Measurements from ENCODE around the gene LIPA.
"Not testable (repeated sequence)": the region's sequence is repeated elsewhere in the genome, so short reads cannot be mapped to it uniquely, and the experiment has no call there.

The LIPA gene

DNA sequence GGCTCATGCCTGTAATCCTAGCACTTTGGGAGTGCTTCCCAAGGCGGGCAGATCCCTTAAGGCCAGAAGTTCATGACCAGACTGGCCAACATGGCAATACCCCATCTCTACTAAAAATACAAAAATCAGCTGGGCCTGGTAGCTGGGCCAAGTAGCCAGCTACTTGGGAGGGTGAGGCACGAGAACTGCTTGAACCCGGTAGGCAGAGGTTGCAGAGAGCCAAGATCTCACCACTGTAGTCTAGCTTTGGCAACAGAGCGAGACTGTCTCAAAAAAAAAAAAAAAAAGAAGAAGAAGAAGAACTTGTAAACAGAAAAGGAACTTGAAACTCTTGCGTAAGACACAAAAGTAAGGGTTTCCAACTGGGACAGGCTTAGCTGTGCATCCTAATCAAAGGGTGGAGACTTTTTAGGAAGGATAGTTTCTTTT, 44.7 kb upstream of the LIPA start:
- H3K36me3 ChIP-seq (ENCODE audit: control insufficient read depth, insufficient read depth, low read length): no peaks in the 10 kb centered on the region
- TF ChIP-seq, protein P1, sequence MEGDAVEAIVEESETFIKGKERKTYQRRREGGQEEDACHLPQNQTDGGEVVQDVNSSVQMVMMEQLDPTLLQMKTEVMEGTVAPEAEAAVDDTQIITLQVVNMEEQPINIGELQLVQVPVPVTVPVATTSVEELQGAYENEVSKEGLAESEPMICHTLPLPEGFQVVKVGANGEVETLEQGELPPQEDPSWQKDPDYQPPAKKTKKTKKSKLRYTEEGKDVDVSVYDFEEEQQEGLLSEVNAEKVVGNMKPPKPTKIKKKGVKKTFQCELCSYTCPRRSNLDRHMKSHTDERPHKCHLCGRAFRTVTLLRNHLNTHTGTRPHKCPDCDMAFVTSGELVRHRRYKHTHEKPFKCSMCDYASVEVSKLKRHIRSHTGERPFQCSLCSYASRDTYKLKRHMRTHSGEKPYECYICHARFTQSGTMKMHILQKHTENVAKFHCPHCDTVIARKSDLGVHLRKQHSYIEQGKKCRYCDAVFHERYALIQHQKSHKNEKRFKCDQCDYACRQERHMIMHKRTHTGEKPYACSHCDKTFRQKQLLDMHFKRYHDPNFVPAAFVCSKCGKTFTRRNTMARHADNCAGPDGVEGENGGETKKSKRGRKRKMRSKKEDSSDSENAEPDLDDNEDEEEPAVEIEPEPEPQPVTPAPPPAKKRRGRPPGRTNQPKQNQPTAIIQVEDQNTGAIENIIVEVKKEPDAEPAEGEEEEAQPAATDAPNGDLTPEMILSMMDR (IDR thresholded peaks at IDR 0.05): no peak
- H3K27me3 ChIP-seq (ENCODE audit: control insufficient read depth, insufficient read depth, low read length): no peaks in the 10 kb centered on the region
- peak overlapping the region; percentile 21 for H3K27ac ChIP-seq
- no peak overlapping the region for H3K9ac ChIP-seq
- H3K4me3 ChIP-seq (ENCODE audit: low read depth, low read length): no peak overlapping the region
- no peaks in the 10 kb centered on the region for H3K9me3 ChIP-seq (ENCODE audit: control insufficient read depth, low read length)
- no peak overlapping the region for H3K4me2 ChIP-seq (ENCODE audit: low read length)
- H2AFZ ChIP-seq: no peak overlapping the region
- H3K4me1 ChIP-seq: peaks cover 5% of the 10 kb centered on the region
- no peaks in the 10 kb centered on the region for H3K79me2 ChIP-seq

DNA sequence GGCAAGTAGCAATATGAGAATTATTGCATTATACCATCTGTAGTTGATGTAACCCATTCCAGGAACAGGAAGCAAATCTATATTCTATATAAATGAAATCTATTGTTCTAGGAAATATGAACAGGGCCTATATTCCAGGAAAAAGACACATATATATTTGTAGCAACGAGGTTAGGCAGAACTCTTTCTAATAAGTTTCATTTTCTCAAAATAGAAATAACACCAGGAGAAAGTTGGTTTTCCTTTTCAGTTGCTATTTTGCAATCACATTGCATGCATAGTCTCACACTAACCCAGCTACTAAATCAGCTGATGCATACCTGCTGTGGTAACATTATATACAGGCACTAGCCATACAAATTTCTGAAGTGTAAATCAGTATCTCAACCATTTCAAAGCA, 44.0 kb upstream of the LIPA start:
- TF ChIP-seq, protein P1 (IDR thresholded peaks at IDR 0.05): no peak
- no peak overlapping the region for H3K27ac ChIP-seq

DNA sequence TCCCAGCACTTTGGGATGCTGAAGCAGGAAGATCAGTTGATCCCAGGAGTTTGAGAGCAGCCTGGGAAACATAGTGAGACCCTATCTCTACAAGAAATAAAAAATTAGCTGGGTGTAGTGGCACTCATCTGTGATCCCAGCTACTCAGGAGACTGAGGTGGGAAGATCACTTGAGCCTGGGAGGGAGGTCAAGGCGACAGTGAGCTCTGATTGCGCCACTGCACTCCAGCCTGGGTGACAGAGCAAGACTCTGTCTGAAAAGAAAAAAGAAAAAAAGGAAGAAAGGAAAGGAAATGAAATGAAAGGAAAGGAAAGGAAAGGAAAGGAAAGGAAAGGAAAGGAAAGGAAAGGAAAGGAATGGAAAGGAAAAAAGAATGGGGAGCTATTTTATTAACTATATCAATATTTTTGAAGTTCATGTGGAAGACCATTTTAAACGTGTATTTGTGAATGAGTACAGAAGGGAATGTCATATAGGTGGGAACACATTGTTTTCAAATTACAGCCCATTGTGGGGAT, 43.2 kb upstream of the LIPA start:
- Histone ChIP-seq H3K27ac (no peak overlapping the region), H3K27me3 (ENCODE audit: control insufficient read depth, insufficient read depth, low read length) (no peaks in the 10 kb centered on the region), H3K4me3 (ENCODE audit: low read depth, low read length) (no peak overlapping the region), H3K4me1 (peaks cover 3% of the 10 kb centered on the region), H3K9me3 (ENCODE audit: control insufficient read depth, low read length) (no peaks in the 10 kb centered on the region), H3K9ac (no peak overlapping the region), H2AFZ (no peak overlapping the region), H3K79me2 (no peaks in the 10 kb centered on the region), H3K4me2 (ENCODE audit: low read length) (no peak overlapping the region), H3K36me3 (ENCODE audit: control insufficient read depth, insufficient read depth, low read length) (no peaks in the 10 kb centered on the region)
- TF ChIP-seq, protein P1 (IDR thresholded peaks at IDR 0.05): no peak

More for the DNA sequence above, 44.0 kb upstream of the LIPA start:
- Histone ChIP-seq H3K9me3 (ENCODE audit: control insufficient read depth, low read length) (no peaks in the 10 kb centered on the region), H3K9ac (no peak overlapping the region), H3K4me1 (peaks cover 3% of the 10 kb centered on the region), H2AFZ (no peak overlapping the region), H3K36me3 (ENCODE audit: control insufficient read depth, insufficient read depth, low read length) (no peaks in the 10 kb centered on the region), H3K79me2 (no peaks in the 10 kb centered on the region), H3K4me2 (ENCODE audit: low read length) (no peak overlapping the region), H3K4me3 (ENCODE audit: low read depth, low read length) (no peak overlapping the region), H3K27me3 (ENCODE audit: control insufficient read depth, insufficient read depth, low read length) (no peaks in the 10 kb centered on the region)

DNA sequence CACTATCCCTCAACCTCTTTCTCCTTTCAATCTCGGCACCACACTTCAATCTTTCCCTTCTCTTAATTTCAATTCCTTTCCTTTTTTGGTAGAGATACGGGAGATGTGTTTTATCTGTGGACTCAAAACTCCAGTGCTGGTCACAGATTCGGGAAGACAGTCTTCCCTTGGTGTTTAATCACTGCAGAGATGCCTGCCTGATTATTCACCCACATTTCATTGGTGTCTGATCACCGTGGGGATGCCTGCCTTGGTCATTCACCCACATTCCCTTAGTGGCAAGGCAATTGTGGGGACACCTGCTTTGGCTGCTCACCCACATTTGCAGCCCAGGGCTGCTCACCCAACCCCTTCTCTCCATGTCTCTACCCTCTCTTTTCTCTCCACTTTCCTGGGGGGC, 33.7 kb upstream of the LIPA start:
- H3K36me3 ChIP-seq (ENCODE audit: control insufficient read depth, insufficient read depth, low read length); H3K9me3 ChIP-seq (ENCODE audit: control insufficient read depth, low read length); H3K4me3 ChIP-seq (ENCODE audit: low read depth, low read length); H2AFZ ChIP-seq; H3K27ac ChIP-seq; H3K27me3 ChIP-seq (ENCODE audit: control insufficient read depth, insufficient read depth, low read length); H3K4me1 ChIP-seq; H3K4me2 ChIP-seq (ENCODE audit: low read length); H3K79me2 ChIP-seq; H3K9ac ChIP-seq: not testable (repeated sequence)

DNA sequence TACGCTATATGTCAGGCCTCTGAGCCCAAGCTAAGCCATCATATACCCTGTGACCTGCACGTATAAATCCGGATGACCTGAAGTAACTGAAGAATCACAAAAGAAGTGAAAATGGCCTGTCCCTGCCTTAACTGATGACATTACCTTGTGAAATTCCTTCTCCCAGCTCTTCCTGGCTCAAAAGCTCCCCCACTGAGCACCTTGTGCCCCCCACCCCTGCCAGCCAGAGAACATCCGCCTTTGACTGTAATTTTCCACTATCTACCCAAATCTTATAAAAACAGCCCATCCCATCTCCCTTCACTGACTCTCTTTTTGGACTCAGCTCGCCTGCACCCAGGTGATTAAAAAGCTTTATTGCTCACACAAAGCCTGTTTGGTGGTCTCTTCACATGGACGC, 33.1 kb upstream of the LIPA start:
- H3K9ac ChIP-seq; H3K79me2 ChIP-seq; H2AFZ ChIP-seq; H3K4me2 ChIP-seq (ENCODE audit: low read length); H3K36me3 ChIP-seq (ENCODE audit: control insufficient read depth, insufficient read depth, low read length); H3K27ac ChIP-seq; H3K9me3 ChIP-seq (ENCODE audit: control insufficient read depth, low read length); H3K4me1 ChIP-seq; H3K27me3 ChIP-seq (ENCODE audit: control insufficient read depth, insufficient read depth, low read length); H3K4me3 ChIP-seq (ENCODE audit: low read depth, low read length): not testable (repeated sequence)

DNA sequence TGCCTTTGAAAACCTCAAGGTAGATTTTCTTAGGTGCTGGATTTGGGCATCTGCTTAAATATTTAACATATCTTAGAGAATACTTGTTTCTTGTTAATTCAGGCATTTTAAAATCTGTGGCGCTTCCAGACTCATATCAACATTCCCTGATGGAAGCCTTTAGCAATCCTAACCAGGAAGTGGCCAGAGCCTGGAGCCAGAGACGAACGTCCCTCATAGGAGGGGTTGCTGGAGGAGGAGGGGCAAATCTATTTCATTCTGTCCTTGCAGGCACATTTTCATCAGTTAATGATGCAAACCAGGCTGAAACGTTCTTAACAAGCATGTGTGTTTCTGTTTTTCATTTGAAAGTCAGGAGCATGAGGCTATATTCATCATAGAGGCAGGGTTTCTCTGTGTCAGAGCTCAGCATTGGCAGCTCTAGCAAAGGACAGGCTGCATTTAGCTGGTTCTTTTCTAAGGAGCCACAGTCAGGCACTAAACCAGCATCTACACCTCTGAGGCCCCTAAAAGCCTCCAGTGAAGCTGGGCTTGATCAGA, 32.4 kb upstream of the LIPA start:
- TF ChIP-seq, protein P1 (IDR thresholded peaks at IDR 0.05): no peak
- Histone ChIP-seq H3K9me3 (ENCODE audit: control insufficient read depth, low read length) (no peaks in the 10 kb centered on the region), H3K79me2 (no peaks in the 10 kb centered on the region), H3K4me1 (peaks cover 9% of the 10 kb centered on the region), H2AFZ (peak overlapping the region; percentile 63), H3K27ac (peak overlapping the region; percentile 1), H3K27me3 (ENCODE audit: control insufficient read depth, insufficient read depth, low read length) (no peaks in the 10 kb centered on the region), H3K4me2 (ENCODE audit: low read length) (no peak overlapping the region), H3K9ac (no peak overlapping the region), H3K36me3 (ENCODE audit: control insufficient read depth, insufficient read depth, low read length) (no peaks in the 10 kb centered on the region), H3K4me3 (ENCODE audit: low read depth, low read length) (no peak overlapping the region)

Data from parathyroid adenoma (tissue), 2 donors.